Measurements from ENCODE around the gene IGFBP2. TPM values are rescaled to one million over a fixed set of nuclear protein-coding genes. Genes with fewer than 3 reads are reported as not detected.

IGFBP2 gene
- total and polyA plus RNA-seq, 2 of the 13 experiments (the other 11 are each of a cell fraction or from before 2014, with no cell fraction given) = 2.0 to 5.8 TPM

DNA sequence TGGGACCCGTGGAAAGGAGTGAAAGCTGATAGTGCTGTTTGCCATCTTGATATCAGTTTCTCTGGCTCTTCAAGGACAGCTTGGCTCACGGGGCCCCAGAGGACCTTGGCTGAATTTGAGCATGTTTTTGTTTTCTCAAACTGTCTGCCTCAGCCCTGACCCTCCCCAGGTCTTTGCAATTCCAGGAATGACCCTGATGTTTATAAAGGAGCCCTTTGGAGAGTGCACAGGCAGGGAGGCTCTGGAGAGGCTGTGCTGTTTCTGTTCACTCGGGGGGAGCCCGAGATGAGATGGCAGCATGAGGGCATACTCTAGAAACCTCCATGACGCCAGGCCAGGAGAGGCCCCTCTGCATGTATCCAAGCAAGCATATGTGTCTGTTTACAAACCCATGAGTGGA lies 16.4 kb downstream of the IGFBP2 start:
- Histone ChIP-seq H3K9ac (ENCODE audit: insufficient read depth, low read depth, low read length) (no peak overlapping the region), H3K9me3 (ENCODE audit: low read length) (no peaks in the 10 kb centered on the region), H3K4me3 (replicated peaks in 1 of 3; ENCODE audit: insufficient read depth in 1 of 3, low read depth in 2 of 3, low read length in 3 of 3) (no peak overlapping the region), H3K36me3 (replicated peaks in 1 of 2; ENCODE audit: control insufficient read depth in 1 of 2, insufficient read depth in 2 of 2, low read length in 2 of 2) (no peaks in the 10 kb centered on the region), H3K4me2 (ENCODE audit: low read depth, low read length) (no peak overlapping the region), H3K79me2 (ENCODE audit: insufficient read depth, low read length) (no peaks in the 10 kb centered on the region), H2AFZ (ENCODE audit: low read length) (no peak overlapping the region), H3K27ac (ENCODE audit: extremely low read length, insufficient read depth, low read length) (no peak overlapping the region), H4K20me1 (ENCODE audit: insufficient read depth, low read length) (no peaks in the 10 kb centered on the region), H3K4me1 (ENCODE audit: insufficient read depth, low read length) (peaks cover 58% of the 10 kb centered on the region), H3K27me3 (ENCODE audit: control insufficient read depth in 1 of 2, insufficient read depth in 2 of 2, low read length in 2 of 2) (no peaks in the 10 kb centered on the region; a peak in 1 of 5 replicates)
- FAIRE-seq (no peak), DNase-seq (ENCODE audit: low spot score) (no peak), ATAC-seq (no peak)
- POLR2A ChIA-PET = interaction anchor here (1.4 kb wide), 1 partner anchor 30 kb away, joined by 4 read pairs; no protein-coding TSS in a partner anchor
- CTCF ChIA-PET (ENCODE audit: low intra/inter-chr PET ratio, low total read pairs) = no interaction called here
- intact Hi-C loops (cut with micrococcal nuclease; ENCODE audit: unreplicated experiment) (no loop called here), in situ Hi-C loops (cut with HindIII; ENCODE audit: extremely low pct_ligation_motif_present, low pct_unique_long_range_greater_than_20kb) (no loop called here)
- WGBS (ENCODE audit: low lambda C conversion rate) = 24% methylated on average over 5 of the region's 5 CpGs
- BruUV-seq (replicated peaks) = no TSS peak
- TF ChIP-seq ZNF234 (CRISPR knock-in tag; conservative IDR thresholded peaks at IDR 0.05) (no peak), SIN3B (IDR thresholded peaks at IDR 0.05; ENCODE audit: low read length) (no peak), ZNF451 (CRISPR knock-in tag; IDR thresholded peaks at IDR 0.05) (no peak), TCF12 (IDR thresholded peaks at IDR 0.05) (no peak), TCF12 (CRISPR knock-in tag; IDR thresholded peaks at IDR 0.05) (no peak), RARA (CRISPR knock-in tag; IDR thresholded peaks at IDR 0.05) (0 out of 2 replicates have a peak, but pooled peaks have one; percentile 6), XBP1 (CRISPR knock-in tag; IDR thresholded peaks at IDR 0.05) (no peak)
- TF ChIP-seq, protein P1, sequence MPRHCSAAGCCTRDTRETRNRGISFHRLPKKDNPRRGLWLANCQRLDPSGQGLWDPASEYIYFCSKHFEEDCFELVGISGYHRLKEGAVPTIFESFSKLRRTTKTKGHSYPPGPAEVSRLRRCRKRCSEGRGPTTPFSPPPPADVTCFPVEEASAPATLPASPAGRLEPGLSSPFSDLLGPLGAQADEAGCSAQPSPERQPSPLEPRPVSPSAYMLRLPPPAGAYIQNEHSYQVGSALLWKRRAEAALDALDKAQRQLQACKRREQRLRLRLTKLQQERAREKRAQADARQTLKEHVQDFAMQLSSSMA (CRISPR knock-in tag; IDR thresholded peaks at IDR 0.05) = no peak
- TF ChIP-seq, protein P2, sequence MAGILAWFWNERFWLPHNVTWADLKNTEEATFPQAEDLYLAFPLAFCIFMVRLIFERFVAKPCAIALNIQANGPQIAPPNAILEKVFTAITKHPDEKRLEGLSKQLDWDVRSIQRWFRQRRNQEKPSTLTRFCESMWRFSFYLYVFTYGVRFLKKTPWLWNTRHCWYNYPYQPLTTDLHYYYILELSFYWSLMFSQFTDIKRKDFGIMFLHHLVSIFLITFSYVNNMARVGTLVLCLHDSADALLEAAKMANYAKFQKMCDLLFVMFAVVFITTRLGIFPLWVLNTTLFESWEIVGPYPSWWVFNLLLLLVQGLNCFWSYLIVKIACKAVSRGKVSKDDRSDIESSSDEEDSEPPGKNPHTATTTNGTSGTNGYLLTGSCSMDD (CRISPR knock-in tag; IDR thresholded peaks at IDR 0.05) = no peak
